Measurements from ENCODE around the gene PYROXD2. TPM values are rescaled to one million over a fixed set of nuclear protein-coding genes. Genes with fewer than 3 reads are reported as not detected.
"Not testable (repeated sequence)": the region's sequence is repeated elsewhere in the genome, so short reads cannot be mapped to it uniquely, and the experiment has no call there.

PYROXD2 gene
- polyA plus RNA-seq, 1 experiment, result 23.1 TPM

GRCh38 chr10:98344589-98345038 lies 70.4 kb downstream of the PYROXD2 start:
- H3K27me3 ChIP-seq (ENCODE audit: control insufficient read depth, insufficient read depth, low read length), result no peaks in the 10 kb centered on the region
- ChIA-PET POLR2A (no interaction called here), CTCF (interaction anchor here (1.2 to 2.1 kb wide), 3 partner anchors 9 to 50 kb away, joined by 4 to 7 read pairs (median 6); no protein-coding TSS in a partner anchor)
- H3K36me3 ChIP-seq (ENCODE audit: control insufficient read depth, insufficient read depth, low read length), result no peaks in the 10 kb centered on the region
- DNase-seq (ENCODE audit: low read depth), result no peak
- TF ChIP-seq, protein P1, sequence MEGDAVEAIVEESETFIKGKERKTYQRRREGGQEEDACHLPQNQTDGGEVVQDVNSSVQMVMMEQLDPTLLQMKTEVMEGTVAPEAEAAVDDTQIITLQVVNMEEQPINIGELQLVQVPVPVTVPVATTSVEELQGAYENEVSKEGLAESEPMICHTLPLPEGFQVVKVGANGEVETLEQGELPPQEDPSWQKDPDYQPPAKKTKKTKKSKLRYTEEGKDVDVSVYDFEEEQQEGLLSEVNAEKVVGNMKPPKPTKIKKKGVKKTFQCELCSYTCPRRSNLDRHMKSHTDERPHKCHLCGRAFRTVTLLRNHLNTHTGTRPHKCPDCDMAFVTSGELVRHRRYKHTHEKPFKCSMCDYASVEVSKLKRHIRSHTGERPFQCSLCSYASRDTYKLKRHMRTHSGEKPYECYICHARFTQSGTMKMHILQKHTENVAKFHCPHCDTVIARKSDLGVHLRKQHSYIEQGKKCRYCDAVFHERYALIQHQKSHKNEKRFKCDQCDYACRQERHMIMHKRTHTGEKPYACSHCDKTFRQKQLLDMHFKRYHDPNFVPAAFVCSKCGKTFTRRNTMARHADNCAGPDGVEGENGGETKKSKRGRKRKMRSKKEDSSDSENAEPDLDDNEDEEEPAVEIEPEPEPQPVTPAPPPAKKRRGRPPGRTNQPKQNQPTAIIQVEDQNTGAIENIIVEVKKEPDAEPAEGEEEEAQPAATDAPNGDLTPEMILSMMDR (IDR thresholded peaks at IDR 0.05; ENCODE audit: insufficient read depth, low read depth, low read length), result no peak
- no peak overlapping the region for H3K4me3 ChIP-seq (ENCODE audit: low read depth, low read length)

- CTCF ChIA-PET, result interaction anchor here (1.8 kb wide), 1 partner anchor 10 kb away, joined by 10 read pairs; no protein-coding TSS in a partner anchor
- H3K4me3 ChIP-seq (ENCODE audit: low read depth, low read length); H3K27me3 ChIP-seq (ENCODE audit: control insufficient read depth, insufficient read depth, low read length); DNase-seq (ENCODE audit: low read depth); POLR2A ChIA-PET; H3K36me3 ChIP-seq (ENCODE audit: control insufficient read depth, insufficient read depth, low read length): not testable (repeated sequence)
These were observed 73.3 kb downstream of the PYROXD2 start for GRCh38 chr10:98341701-98342100.

GRCh38 chr10:98340940-98341310 lies 74.1 kb downstream of the PYROXD2 start:
- CTCF ChIA-PET, result interaction anchor here (0.8 to 1.8 kb wide), 5 partner anchors 8 to 78 kb away, joined by 3 to 10 read pairs (median 4); no protein-coding TSS in a partner anchor
- TF ChIP-seq, protein P1 (IDR thresholded peaks at IDR 0.05; ENCODE audit: insufficient read depth, low read depth, low read length), result 0 out of 2 replicates have a peak, but pooled peaks have one; percentile 21
- H3K36me3 ChIP-seq (ENCODE audit: control insufficient read depth, insufficient read depth, low read length), result no peaks in the 10 kb centered on the region
- POLR2A ChIA-PET, result no interaction called here
- H3K4me3 ChIP-seq (ENCODE audit: low read depth, low read length), result no peak overlapping the region
- H3K27me3 ChIP-seq (ENCODE audit: control insufficient read depth, insufficient read depth, low read length), result no peaks in the 10 kb centered on the region; the same call in 1 of the 2 replicates
- no peak for DNase-seq (ENCODE audit: low read depth)

DNA sequence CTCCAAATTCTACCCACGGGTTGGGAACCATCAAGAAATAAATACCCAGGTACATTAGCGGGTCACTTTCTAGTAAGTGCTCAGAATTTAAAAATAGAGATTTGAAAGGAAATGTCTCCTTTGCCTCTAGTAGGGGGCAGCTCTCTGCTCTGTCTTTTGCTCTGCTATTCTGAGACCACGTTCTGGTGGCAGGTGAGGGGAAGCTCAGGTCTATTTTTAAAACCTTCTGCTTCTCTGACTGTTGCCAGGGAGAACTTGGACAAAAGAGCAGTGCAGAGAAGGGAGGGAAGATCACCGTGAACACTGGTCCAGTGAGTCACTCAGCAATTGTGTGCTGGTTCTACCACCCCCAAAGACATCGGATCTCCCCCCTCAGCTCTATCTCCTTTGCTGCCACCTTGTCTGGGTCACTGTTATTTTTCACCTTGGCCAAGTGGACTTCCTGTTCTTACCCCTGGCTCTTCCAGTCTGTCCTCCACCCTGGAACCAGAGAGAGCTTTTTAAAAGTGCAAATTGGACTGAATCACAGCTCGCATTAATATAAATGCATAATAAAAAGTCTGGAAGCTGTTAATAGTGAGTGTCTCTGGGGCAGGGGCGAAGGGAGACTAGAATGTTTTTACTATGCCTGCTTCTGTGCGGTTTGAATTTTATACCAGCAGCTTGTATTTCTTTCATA lies 74.6 kb downstream of the PYROXD2 start:
- no peaks in the 10 kb centered on the region; the same call in 1 of the 2 replicates for H3K27me3 ChIP-seq (ENCODE audit: control insufficient read depth, insufficient read depth, low read length)
- TF ChIP-seq, protein P1 (IDR thresholded peaks at IDR 0.05; ENCODE audit: insufficient read depth, low read depth, low read length), result no peak
- POLR2A ChIA-PET, result interaction anchor here (0.5 kb wide), 1 partner anchor 906 kb away, joined by 6 read pairs; no protein-coding TSS in a partner anchor
- CTCF ChIA-PET, result interaction anchor here (0.6 to 1.8 kb wide), 6 partner anchors 9 to 85 kb away, joined by 3 to 10 read pairs (median 4); no protein-coding TSS in a partner anchor
- no peak for DNase-seq (ENCODE audit: low read depth)
- H3K36me3 ChIP-seq (ENCODE audit: control insufficient read depth, insufficient read depth, low read length), result no peaks in the 10 kb centered on the region
- H3K4me3 ChIP-seq (ENCODE audit: low read depth, low read length), result no peak overlapping the region

DNA sequence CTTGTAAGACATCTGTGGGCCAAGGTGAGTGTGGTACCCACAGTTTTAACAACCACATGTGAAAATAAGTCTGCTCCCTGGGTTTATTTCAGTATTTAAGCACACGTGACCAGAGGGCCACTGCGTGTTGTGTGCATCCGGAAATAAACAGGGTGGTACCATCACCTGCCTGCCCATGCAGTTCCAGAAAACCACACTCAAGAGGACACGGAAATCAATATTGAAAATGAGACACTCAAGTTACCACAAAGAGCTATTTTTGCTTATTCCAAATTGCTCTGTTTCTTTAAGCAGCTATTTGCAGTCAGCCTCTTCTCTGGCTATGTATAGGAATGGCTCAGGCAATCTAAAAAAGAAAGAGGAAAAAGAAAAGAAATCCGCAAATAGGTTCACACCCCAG lies 75.2 kb downstream of the PYROXD2 start:
- H3K4me3 ChIP-seq (ENCODE audit: low read depth, low read length), result no peak overlapping the region
- ChIA-PET CTCF (interaction anchor here (0.6 to 1.8 kb wide), 4 partner anchors 8 to 86 kb away, joined by 3 to 10 read pairs (median 4); no protein-coding TSS in a partner anchor), POLR2A (no interaction called here)
- DNase-seq (ENCODE audit: low read depth), result no peak
- H3K36me3 ChIP-seq (ENCODE audit: control insufficient read depth, insufficient read depth, low read length), result no peaks in the 10 kb centered on the region
- TF ChIP-seq, protein P1 (IDR thresholded peaks at IDR 0.05; ENCODE audit: insufficient read depth, low read depth, low read length), result no peak
- H3K27me3 ChIP-seq (ENCODE audit: control insufficient read depth, insufficient read depth, low read length), result no peaks in the 10 kb centered on the region; the same call in 1 of the 2 replicates
